HG02884 (cell line): Measurements from ENCODE around the gene CCP110.

ENCODE experiments used
- ATAC-seq: cut with Tn5 transposase; IDR thresholded peaks from one replicate; pipeline ENCODE4 v1.9.1; 2021; ENCODE audit warnings: mild to moderate bottlenecking, moderate library complexity; ENCODE audit not compliant: unreplicated experiment

CCP110 gene

GRCh38 chr16:19595043-19595767 is 71.5 kb downstream of the CCP110 start:
- ATAC-seq = no peak

DNA sequence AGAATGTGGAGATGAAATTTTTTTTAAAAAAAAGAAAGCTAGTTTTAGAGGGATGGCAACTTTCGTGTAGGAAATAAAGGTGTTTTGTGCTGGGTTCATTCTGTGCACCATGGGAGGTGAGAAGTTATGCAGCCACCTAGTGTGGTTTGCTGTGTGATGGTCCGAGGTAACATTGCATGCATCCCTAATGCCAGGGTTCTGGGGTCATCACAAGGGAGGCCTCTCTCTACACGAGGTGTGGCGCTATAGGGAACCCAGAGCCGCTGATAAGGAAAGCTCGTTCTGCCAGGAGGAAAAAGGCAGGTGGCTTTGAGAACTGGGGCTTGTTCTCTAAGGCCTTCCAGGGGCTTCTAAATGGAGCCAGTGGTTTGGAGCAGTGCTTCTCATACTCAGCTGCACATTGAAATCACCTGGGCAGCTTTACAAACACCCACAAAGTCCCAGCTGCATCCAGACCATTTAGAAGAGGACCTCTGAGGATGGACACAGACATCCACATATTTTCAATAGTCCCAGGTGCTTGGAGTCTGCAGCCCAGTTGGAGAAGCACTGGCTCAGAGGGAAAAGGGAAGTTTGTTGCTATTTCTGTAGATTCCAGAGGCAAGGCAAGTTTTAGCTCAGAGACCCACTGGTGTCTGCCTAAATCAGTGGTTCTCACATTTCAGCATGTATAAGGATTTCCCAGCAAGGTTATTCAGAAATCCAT is 75.2 kb downstream of the CCP110 start:
- no peak for ATAC-seq

GRCh38 chr16:19599968-19600716 is 76.4 kb downstream of the CCP110 start:
- no peak for ATAC-seq

GRCh38 chr16:19601083-19601976 is 77.6 kb downstream of the CCP110 start:
- ATAC-seq = no peak
